HG03135 (cell line): ENCODE results near the gene ROR1.

ENCODE experiments used
- ATAC-seq: cut with Tn5 transposase; IDR thresholded peaks from one replicate; pipeline ENCODE4 v1.9.1; 2021; ENCODE audit warnings: mild to moderate bottlenecking, moderate library complexity; ENCODE audit not compliant: unreplicated experiment

The ROR1 gene

GRCh38 chr1:64001038-64001437 lies 227.2 kb downstream of the ROR1 start:
- ATAC-seq: no peak

- no peak for ATAC-seq
These were observed 230.7 kb downstream of the ROR1 start for GRCh38 chr1:64004451-64005025.

- ATAC-seq: no peak
These were observed 232.0 kb downstream of the ROR1 start for GRCh38 chr1:64005801-64006200.

GRCh38 chr1:64006276-64007051 lies 232.6 kb downstream of the ROR1 start:
- ATAC-seq: no peak

- no peak for ATAC-seq
These were observed 236.5 kb downstream of the ROR1 start for GRCh38 chr1:64010316-64010715.

GRCh38 chr1:64013395-64013794 lies 239.6 kb downstream of the ROR1 start:
- ATAC-seq: no peak

- ATAC-seq: no peak
These were observed 246.0 kb downstream of the ROR1 start for GRCh38 chr1:64019818-64020217.

- no peak for ATAC-seq
These were observed 247.2 kb downstream of the ROR1 start for GRCh38 chr1:64021066-64021465.

- ATAC-seq: no peak
These were observed 251.2 kb downstream of the ROR1 start for GRCh38 chr1:64025051-64025450.

GRCh38 chr1:64029037-64029436 lies 255.2 kb downstream of the ROR1 start:
- no peak for ATAC-seq

GRCh38 chr1:64030411-64030810 lies 256.6 kb downstream of the ROR1 start:
- ATAC-seq: no peak

- ATAC-seq: no peak
These were observed 257.4 kb downstream of the ROR1 start for GRCh38 chr1:64031236-64031635.

- no peak for ATAC-seq
These were observed 259.9 kb downstream of the ROR1 start for GRCh38 chr1:64033667-64034220.

GRCh38 chr1:64036549-64036948 lies 262.7 kb downstream of the ROR1 start:
- ATAC-seq: no peak

- no peak for ATAC-seq
These were observed 264.3 kb downstream of the ROR1 start for GRCh38 chr1:64038119-64038518.

GRCh38 chr1:64038965-64039364 lies 265.1 kb downstream of the ROR1 start:
- no peak for ATAC-seq

GRCh38 chr1:64039390-64039926 lies 265.6 kb downstream of the ROR1 start:
- no peak for ATAC-seq

- ATAC-seq: no peak
These were observed 267.7 kb downstream of the ROR1 start for GRCh38 chr1:64041371-64042131.

GRCh38 chr1:64042331-64043100 lies 268.7 kb downstream of the ROR1 start:
- ATAC-seq: no peak

- no peak for ATAC-seq
These were observed 269.5 kb downstream of the ROR1 start for GRCh38 chr1:64043288-64043687.

- ATAC-seq: no peak
These were observed 270.2 kb downstream of the ROR1 start for GRCh38 chr1:64043976-64044375.
